HG02973 (cell line): ENCODE data around the gene MGRN1.
A peak's percentile ranks its signal among the peaks of the same experiment; 100 is the strongest.

ENCODE experiments used
- ATAC-seq: cut with Tn5 transposase; IDR thresholded peaks from one replicate; pipeline ENCODE4 v1.9.1; 2021; ENCODE audit warnings: moderate library complexity; ENCODE audit not compliant: unreplicated experiment

The MGRN1 gene

DNA sequence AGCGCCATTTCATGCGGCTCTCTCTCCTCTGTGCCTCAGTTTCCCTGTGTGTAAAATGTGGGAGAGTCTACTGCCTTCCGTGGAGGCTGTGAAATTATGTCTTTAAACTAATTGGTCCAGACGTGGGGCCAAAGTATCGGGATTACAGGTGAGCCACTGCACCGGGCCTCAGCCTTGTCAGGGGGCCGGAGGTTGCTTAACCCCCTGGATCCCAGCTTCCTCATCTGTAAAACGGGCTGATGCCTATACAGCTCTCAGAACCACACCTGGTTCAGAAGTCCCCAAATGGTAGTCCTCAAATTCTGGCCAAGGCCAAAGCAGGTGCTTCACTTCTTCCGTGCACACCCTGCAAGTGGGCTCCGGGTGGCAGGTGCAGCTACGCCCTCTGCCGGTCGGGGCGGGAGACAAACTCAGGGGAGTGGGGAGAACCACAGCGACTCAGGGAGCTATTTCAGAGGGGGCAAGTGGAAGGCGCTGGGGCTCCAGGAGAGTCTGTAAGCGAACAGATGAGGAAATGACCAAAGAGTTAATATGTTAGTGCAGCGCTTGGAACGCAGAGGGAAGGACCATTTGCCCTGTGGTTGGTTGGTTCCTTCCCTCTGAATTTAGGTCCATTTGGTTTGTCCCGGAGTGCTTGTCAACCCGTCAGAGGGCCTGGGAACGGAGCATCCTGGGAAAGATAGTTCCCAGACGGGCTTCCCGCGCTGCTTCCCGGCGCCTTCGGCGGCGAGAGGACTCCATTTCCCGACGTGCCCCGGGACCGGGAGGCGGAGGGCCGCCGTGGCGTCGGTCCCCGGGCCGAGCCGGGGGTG lies at the start of gene MGRN1:
Gene MGRN1 (plus strand): TSS at position 812 of the 812 bp plus-strand sequence. CDS start 135 bp downstream, outside the sequence.
- ATAC-seq: peak; percentile 61

DNA sequence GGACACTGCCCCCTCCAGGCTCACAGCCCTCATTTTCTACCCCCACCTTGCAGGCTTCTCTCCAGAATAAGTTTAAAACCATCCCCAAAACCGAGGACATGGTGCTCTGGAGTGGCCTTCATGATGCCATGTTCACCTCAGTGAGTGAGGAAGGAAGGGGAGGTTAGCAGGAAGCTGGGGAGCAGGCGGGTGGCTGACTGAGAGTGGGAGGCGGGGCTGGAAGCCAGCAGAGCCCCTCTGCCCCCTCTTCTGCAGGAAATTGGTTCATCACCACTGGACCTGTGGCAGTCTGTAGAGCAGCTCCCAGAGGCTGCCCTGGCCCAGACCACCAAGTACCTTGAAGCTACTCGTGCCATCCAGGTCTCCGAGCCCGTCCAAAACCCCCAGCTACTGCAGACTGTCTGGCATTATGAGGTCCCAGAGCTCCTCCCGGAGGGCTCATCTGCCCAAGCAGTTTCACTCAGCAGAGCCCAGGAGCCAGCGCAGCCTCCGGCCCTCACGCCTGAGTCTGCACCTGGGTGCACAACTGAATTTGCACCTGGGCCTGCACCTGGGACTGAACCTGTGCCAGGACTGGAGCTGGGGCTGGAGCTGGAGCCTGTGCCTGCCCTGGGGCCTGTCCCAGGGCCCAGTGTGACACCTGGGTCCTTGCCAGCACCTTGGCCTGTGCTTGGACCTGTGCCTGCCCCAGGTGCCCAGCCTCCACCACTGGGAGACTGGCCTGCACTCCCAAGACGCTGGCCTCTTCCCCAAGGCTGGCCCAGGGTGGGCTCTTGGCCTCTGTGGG lies 49.5 kb upstream of the MGRN1 start:
- no peak for ATAC-seq

GRCh38 chr16:4576008-4576407 lies 48.6 kb upstream of the MGRN1 start:
- ATAC-seq: no peak

- no peak for ATAC-seq
Observed at GRCh38 chr16:4578961-4579530, 45.6 kb upstream of the MGRN1 start.

DNA sequence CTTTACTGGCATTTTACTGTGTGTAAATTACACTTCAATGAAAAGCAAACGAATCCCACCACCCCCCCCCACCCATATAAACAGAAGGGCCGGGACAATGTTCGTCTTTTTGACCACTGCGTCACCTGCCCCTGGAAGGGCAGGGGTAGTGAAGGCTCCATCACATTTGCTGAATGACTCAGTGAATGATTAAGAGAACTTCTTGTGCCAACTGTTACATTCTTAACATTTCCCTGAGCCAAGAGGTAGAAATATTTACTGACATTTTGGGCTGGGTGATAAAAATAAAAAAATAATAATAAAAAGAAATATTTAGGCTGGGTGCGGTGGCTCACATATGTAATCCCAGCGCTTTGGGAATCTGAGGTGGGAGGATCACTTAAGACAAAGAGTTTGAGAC lies 44.4 kb upstream of the MGRN1 start:
- no peak for ATAC-seq

- no peak for ATAC-seq
Observed at GRCh38 chr16:4583906-4584305, 40.7 kb upstream of the MGRN1 start.

DNA sequence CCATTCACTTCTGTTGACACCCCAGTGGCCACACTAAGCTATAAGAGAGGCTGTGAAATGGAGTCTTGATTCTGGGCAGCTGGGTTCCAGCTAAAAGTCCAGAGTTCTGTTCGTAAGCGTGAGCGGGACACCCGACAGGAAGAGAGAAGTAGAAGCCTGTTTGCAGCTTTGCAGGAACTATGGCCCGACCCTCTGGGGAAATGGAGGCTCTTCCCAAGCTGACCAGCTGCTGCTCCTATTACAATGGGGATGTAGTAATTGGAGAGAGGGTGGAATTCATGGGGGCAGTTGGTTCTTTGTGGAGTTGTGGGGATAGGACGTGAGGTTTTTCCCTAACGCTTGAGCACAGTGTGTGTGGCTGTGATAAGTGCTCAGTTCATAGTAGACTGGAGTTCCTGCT lies 38.3 kb upstream of the MGRN1 start:
- ATAC-seq: no peak

DNA sequence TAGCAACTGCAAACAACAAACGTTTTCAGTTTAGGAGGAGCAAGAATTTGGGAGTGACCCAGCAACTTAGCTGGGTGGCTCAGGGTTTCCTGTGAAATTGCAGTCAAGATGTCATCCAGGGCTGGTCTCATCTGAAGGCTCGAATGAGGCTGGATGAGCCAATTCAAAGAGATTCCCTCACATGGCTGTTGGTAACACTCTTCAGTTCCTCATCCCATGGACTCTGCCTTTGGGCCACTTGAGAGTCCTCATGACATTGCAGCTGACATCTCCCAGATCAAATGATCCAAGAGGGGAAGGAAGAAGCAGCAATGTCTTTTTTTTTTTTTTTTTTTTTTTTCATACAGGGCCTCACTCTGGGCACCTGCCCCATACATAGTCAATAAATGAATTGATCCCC lies 36.2 kb upstream of the MGRN1 start:
- ATAC-seq: no peak

DNA sequence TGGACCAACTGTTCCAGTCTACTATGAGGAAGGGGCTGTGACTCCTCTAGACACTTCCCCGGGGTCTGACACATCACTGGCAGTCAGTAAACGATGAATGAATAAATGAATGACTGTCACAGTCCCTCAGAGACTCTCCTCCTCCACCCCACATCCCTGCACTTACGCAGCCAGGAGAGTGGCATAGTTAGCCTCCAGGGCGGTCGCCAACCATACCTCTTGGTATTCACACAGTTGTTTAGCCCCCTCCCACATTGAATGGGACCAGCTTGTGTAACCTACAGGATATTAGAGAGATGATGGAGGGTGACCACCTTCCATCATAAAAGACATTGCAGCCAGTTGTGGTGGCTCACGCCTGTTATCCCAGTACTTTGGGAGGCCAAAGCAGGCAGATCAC lies 35.7 kb upstream of the MGRN1 start:
- ATAC-seq: no peak

GRCh38 chr16:4591191-4591590 lies 33.4 kb upstream of the MGRN1 start:
- no peak for ATAC-seq

DNA sequence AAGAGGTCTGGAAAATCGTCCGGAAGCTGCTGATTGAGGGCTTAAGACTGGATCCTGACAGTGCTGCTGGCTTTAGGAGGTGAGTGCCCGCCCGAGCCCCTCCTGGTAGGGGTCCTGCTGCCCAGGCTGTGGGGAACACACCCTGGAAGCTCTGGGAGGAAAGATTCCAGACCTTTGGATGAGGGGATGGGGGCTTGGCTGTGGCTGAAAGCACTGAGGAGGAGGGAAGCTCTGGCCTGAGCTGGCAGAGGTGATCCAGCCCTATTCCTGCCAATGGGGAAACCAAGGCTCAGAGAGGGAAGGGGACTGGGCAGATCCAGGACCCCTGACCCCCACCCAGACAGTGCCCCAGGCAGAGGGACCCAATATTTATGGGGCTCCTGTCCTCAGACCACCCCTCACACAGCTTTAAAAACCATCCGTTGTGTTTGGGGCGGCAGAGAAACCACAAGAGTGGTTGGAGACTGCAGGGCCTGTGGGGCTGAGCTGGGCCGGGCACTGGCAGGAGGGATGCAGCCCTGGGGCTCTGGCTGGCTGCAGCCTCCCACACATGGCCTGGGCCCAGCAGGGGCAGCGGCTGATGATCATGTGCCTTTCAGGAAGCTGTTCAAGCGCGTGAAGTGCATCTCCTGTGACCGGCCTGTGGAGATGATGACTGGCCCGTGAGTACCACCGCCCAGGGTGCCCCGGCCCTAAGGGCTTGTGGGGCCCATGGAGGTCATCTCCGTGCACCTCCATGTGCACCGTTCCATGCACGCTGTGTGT lies 32.7 kb upstream of the MGRN1 start:
- ATAC-seq: no peak

- no peak for ATAC-seq
Observed at GRCh38 chr16:4593086-4593485, 31.5 kb upstream of the MGRN1 start.

- no peak for ATAC-seq
Observed at GRCh38 chr16:4594433-4595410, 29.9 kb upstream of the MGRN1 start.

DNA sequence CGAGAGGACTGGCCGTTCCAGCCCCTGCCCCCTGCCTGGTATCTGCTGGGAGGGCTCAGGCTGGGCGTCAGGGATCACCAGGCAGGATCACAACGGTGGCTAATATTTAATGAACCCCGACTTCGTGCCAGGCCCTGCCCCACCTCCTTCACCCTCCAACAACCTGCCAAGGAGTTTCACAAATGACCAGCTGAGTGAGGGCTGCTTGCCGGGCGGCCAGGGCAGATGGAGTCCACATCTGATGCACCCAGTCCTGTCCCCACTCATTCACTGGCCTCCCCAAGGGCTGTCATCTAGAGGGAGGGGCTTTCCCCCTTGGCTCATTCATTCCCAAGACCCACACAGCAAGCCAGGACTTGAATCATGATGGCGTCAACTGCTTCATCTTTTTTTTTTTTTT lies 27.5 kb upstream of the MGRN1 start:
- no peak for ATAC-seq

GRCh38 chr16:4599037-4599436 lies 25.6 kb upstream of the MGRN1 start:
- no peak for ATAC-seq

- no peak for ATAC-seq
Observed at GRCh38 chr16:4599545-4599944, 25.1 kb upstream of the MGRN1 start.

DNA sequence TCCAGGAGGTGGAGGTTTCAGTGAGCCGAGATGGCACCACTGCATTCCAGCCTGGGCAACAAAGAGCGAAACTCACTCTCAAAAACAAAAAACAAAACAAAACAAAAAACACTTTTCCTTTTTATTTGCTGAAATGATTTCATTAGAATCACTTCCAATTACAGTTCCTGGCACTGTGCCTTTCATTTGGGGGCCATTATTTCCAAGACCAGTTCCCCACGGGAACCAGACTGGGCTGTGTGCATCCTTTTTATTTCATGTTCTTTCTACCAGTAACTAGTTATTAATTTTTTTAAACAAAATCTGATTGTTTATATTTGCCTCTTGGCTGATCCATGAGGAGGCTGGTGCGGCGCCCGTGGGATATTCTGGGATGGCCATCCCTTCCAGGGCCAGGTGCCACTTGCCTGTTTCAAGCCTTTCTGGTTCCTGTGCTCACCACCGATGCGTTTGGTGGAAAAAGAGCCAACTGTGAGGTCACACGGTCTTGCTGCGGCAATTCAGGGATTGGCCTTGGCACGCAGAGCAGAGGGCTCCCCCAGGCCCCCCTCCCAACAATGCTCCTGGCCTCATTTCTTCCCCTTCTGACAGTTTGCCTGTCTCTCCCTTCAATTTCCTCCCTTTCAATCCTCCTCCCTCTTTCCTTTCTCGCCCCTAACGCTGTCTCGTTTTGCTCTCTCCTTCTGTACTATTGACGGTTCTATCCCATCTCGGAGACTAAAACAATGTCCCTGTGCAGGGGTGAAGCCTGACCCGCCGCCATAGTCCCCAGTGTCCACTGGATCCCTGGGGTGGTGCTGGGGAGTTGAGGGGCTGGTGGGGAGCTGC lies 23.4 kb upstream of the MGRN1 start:
- ATAC-seq: no peak

- ATAC-seq: no peak
Observed at GRCh38 chr16:4601864-4602186, 22.8 kb upstream of the MGRN1 start.

DNA sequence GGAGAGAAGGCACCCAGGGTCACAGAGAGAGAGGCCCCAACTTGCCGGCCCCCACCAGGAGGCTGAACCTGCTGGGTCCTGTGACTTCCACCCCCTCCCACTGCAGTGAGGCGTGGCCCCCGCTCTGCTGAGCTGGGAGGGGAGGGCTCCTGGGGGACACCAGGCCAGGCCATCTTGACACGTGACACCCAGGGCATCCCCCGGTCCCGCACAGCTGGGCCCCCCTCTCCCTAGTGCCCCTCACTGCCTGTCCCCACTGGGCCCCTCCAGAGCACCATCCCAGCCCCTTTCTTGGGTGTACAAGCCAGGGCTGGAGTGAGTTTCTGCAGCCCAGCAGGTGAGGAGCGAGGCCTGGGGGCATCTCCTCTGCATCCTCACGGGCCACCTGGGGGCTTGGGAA lies 22.3 kb upstream of the MGRN1 start:
- ATAC-seq: no peak
